Mesenteric fat pad (tissue), 1 donor: ENCODE measurements around the gene RPL10. TPM values are rescaled to one million over a fixed set of nuclear protein-coding genes. Genes with fewer than 3 reads are reported as not detected.

ENCODE experiments used
- DNase-seq: peaks from one replicate; pipeline ENCODE4 v3.0.0-alpha.2; 2020; ENCODE audit warnings: low spot score
- total RNA-seq: library from RNA; stranded (reverse); fragmentation: NEBNext Ultra II Directional; extraction: Animal tissue kit (Norgen Biotek cat#: 25700); gene quantifications from one replicate; pipeline ENCODE4 v1.2.1, GENCODE V29; 2021
- donor health status: DM: yes; HTN: yes; CAD: no.

Gene RPL10
- total RNA-seq, 1 donor from 2014 or later: 2,424 TPM

GRCh38 chrX:154428176-154429171, 30.3 kb downstream of the RPL10 start, which contains the start of gene ATP6AP1:
ATP6AP1 (plus strand) TSS chrX:154428677; CDS start chrX:154428693, 16 bp downstream.
- DNase-seq: peak; percentile 96

- DNase-seq: no peak
Observed at GRCh38 chrX:154429711-154430110, 31.5 kb downstream of the RPL10 start.

- DNase-seq: no peak
Observed at GRCh38 chrX:154430479-154430878, 32.3 kb downstream of the RPL10 start.

- DNase-seq: no peak
Observed at GRCh38 chrX:154430916-154431315, 32.7 kb downstream of the RPL10 start.

GRCh38 chrX:154431341-154431740, 33.2 kb downstream of the RPL10 start:
- no peak for DNase-seq

- DNase-seq: no peak
Observed at GRCh38 chrX:154432210-154432609, 34.0 kb downstream of the RPL10 start.

GRCh38 chrX:154433605-154434004, 35.4 kb downstream of the RPL10 start:
- DNase-seq: no peak

- DNase-seq: no peak
Observed at GRCh38 chrX:154434394-154435168, 36.4 kb downstream of the RPL10 start.

- DNase-seq: no peak
Observed at GRCh38 chrX:154435171-154435733, 37.1 kb downstream of the RPL10 start.

GRCh38 chrX:154436374-154436982, 38.3 kb downstream of the RPL10 start:
- DNase-seq: no peak

- DNase-seq: no peak
Observed at GRCh38 chrX:154436983-154437752, 39.0 kb downstream of the RPL10 start, which contains the start of gene GDI1. GDI1 (plus strand) TSS chrX:154437154; CDS start chrX:154437255, 101 bp downstream.

GRCh38 chrX:154437971-154438893, 40.1 kb downstream of the RPL10 start:
- DNase-seq: no peak

- no peak for DNase-seq
Observed at GRCh38 chrX:154439841-154440240, 41.7 kb downstream of the RPL10 start.

- DNase-seq: no peak
Observed at GRCh38 chrX:154440623-154441357, 42.6 kb downstream of the RPL10 start.

- no peak for DNase-seq
Observed at GRCh38 chrX:154441564-154441963, 43.4 kb downstream of the RPL10 start.

GRCh38 chrX:154441984-154442707, 44.0 kb downstream of the RPL10 start:
- no peak for DNase-seq

- DNase-seq: no peak
Observed at GRCh38 chrX:154443479-154443910, 45.3 kb downstream of the RPL10 start.
